PC-3 (cell line): ENCODE data around the gene CD164L2. TPM values are rescaled to one million over a fixed set of nuclear protein-coding genes. Genes with fewer than 3 reads are reported as not detected.

Source experiments
- ATAC-seq: fragments of 200-7000 bp; cut with Tn5 transposase; 2 replicates; pipeline ENCODE4 v1.9.1; 2020; ENCODE audit warnings: mild to moderate bottlenecking, moderate library complexity
- BruUV-seq: library from RNA; stranded (reverse); fragments of 400-500 nt; replicated peaks from 2 replicates; lab custom pipeline; 2021; lab: Mats Ljungman, UMichigan
- CTCF ChIA-PET: fragments of 300-600 bp; sonication (Branson Sonifier 250); formaldehyde crosslinking; loops from one replicate; lab custom pipeline; 2022; ENCODE audit warnings: antibody characterized with exemption; lab: Charles Lee
- POLR2A ChIA-PET: fragments of 300-600 bp; sonication (Branson Sonifier 250); formaldehyde crosslinking; loops from one replicate; lab custom pipeline; 2022; ENCODE audit warnings: antibody characterized with exemption; ENCODE audit not compliant: unreplicated experiment; lab: Charles Lee
- DNase-seq: peaks from one replicate; pipeline ENCODE4 v3.0.0-alpha.2; 2015
- H2AFZ ChIP-seq: fragments of 300-600 bp; sonication (generic); 2 replicates; pipeline ENCODE4 v1.6.0; 2016; ENCODE audit warnings: antibody characterized with exemption, low read length
- H3F3A ChIP-seq: fragments of 300-600 bp; sonication (generic); one replicate; pipeline ENCODE4 v1.6.0; 2017; ENCODE audit warnings: antibody characterized with exemption, low read length, control low read depth, mild to moderate bottlenecking; ENCODE audit not compliant: unreplicated experiment
- H3K27ac ChIP-seq: fragments of 300-600 bp; sonication (generic); 2 replicates; pipeline ENCODE4 v1.5.1; 2016; ENCODE audit warnings: mild to moderate bottlenecking, low read length
- H3K27me3 ChIP-seq: fragments of 300-600 bp; sonication (generic); 2 replicates; pipeline ENCODE4 v1.6.1; 2016; ENCODE audit warnings: low read length, mixed read lengths
- H3K36me3 ChIP-seq: fragments of 300-600 bp; sonication (generic); 2 replicates; pipeline ENCODE4 v1.6.1; 2016; ENCODE audit warnings: low read depth, mixed run types, low read length, mixed read lengths
- H3K4me1 ChIP-seq: fragments of 300-600 bp; sonication (generic); 2 replicates; pipeline ENCODE4 v1.5.1; 2016; ENCODE audit warnings: low read length; ENCODE audit not compliant: insufficient read depth
- H3K4me2 ChIP-seq: fragments of 300-600 bp; sonication (generic); 2 replicates; pipeline ENCODE4 v1.6.0; 2016; ENCODE audit warnings: low read length
- H3K4me3 ChIP-seq: fragments of 300-600 bp; sonication (generic); 2 replicates; pipeline ENCODE4 v1.5.1; 2016; ENCODE audit warnings: mild to moderate bottlenecking, low read length, mixed read lengths
- H3K79me2 ChIP-seq: fragments of 300-600 bp; sonication (generic); 2 replicates; pipeline ENCODE4 v1.6.1; 2017; ENCODE audit warnings: low read length, mixed read lengths
- H3K9ac ChIP-seq: fragments of 300-600 bp; sonication (generic); 2 replicates; pipeline ENCODE4 v1.6.0; 2016; ENCODE audit warnings: mild to moderate bottlenecking, low read length
- H3K9me2 ChIP-seq: fragments of 300-600 bp; sonication (generic); replicated peaks from 2 replicates; pipeline ENCODE4 v1.6.1; 2016; ENCODE audit warnings: mixed run types, low read length, mixed read lengths
- H3K9me3 ChIP-seq: fragments of 300-600 bp; sonication (generic); 2 replicates; pipeline ENCODE4 v1.6.1; 2016; ENCODE audit warnings: low read length, mixed read lengths
- H4K20me1 ChIP-seq: fragments of 300-600 bp; sonication (generic); 2 replicates; pipeline ENCODE4 v1.6.1; 2016; ENCODE audit warnings: low read length, mixed read lengths
- CTCF ChIP-seq: fragments of 300-600 bp; sonication (generic); conservative IDR thresholded peaks from 2 replicates; pipeline ENCODE4 v1.5.1; 2017; ENCODE audit warnings: antibody characterized with exemption, low read depth, mild to moderate bottlenecking, low read length
- EZH2 ChIP-seq: fragments of 300-600 bp; sonication (generic); IDR thresholded peaks from one replicate; pipeline ENCODE4 v1.6.1; 2017; ENCODE audit warnings: antibody characterized with exemption, mild to moderate bottlenecking, low read length; ENCODE audit not compliant: unreplicated experiment
- EZH2phosphoT487 ChIP-seq: fragments of 300-600 bp; sonication (generic); IDR thresholded peaks from 2 replicates; pipeline ENCODE4 v1.6.1; 2018; ENCODE audit warnings: mild to moderate bottlenecking, antibody characterized with exemption, low read length, borderline replicate concordance
- intact Hi-C: fragments of 100-400 bp; cut with micrococcal nuclease; formaldehyde crosslinking; loops from 2 replicates; pipeline ENCODE4 v1.9.0; 2023
- total RNA-seq: library from RNA; depleted of rRNA; stranded (reverse); fragments of >200 nt; gene quantifications from 2 replicates; pipeline ENCODE4 v1.2.3, GENCODE V29; 2014

The CD164L2 gene
- total RNA-seq, 1 experiment from 2014 or later, result 0.47 TPM

- TF ChIP-seq CTCF (no peak), EZH2phosphoT487 (no peak), EZH2 (no peak)
- Histone ChIP-seq H3K79me2 (peaks cover under 1% of the 10 kb centered on the region; the same call in 1 of the 2 replicates), H3K4me1 (peaks cover 11% of the 10 kb centered on the region), H3K9me3 (no peaks in the 10 kb centered on the region), H3F3A (peaks cover 3% of the 10 kb centered on the region), H3K36me3 (no peaks in the 10 kb centered on the region), H3K9me2 (no peaks in the 10 kb centered on the region), H2AFZ (no peak overlapping the region), H4K20me1 (no peaks in the 10 kb centered on the region), H3K4me2 (no peak overlapping the region), H3K27me3 (no peaks in the 10 kb centered on the region), H3K9ac (no peak overlapping the region), H3K4me3 (no peak overlapping the region), H3K27ac (no peak overlapping the region)
- ATAC-seq, result no peak
- intact Hi-C loops, result loop anchor here (5.0 kb wide), 1 partner anchor 263 kb away; no protein-coding TSS in a partner anchor
- CTCF ChIA-PET, result no interaction called here
- DNase-seq, result no peak
- POLR2A ChIA-PET, result interaction anchor here (0.6 kb wide), 1 partner anchor 91 kb away, joined by 3 read pairs; no protein-coding TSS in a partner anchor
- BruUV-seq, result no TSS peak
Observed at GRCh38 chr1:27399251-27400025, 16.3 kb upstream of the CD164L2 start.

DNA sequence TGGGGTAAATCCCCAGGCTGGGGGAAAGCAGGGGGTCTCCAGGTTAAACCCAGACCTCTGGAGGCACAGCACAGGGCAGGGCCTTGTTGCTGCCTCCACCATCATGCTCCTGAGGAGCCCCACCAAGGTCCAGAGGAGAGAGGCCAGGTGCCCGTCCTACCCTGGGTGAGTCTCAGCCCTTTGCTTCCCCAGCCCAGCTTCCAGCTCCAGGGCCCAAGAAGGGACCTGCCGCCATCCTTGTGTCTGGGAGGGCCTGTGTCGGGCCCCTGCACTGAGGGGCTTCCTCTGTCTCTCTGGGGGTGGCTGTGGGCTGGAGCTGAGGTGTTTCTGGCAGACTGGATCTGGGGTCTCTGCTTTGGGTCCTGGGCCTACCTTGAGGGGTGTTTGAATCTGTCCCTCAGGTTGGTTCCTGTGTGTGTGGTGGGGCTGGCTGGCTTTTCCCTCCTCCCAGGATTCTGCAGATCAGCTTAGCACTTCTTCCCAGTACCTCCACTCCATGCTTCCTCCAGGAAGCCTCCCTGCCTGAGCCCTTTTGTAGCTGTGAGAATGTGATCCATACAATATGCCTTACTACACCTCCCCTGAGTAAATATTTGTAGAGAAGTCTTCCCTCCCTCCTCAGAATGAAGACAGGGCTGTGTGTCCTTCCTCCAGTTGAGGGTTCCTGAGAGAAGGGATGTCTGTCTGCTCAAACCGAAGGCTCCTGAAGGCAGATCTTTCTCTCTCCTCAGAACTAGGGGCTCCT lies 15.4 kb upstream of the CD164L2 start:
- no peaks in the 10 kb centered on the region for H3K9me3 ChIP-seq
- no peaks in the 10 kb centered on the region for H3K27me3 ChIP-seq
- H3K9ac ChIP-seq, result no peak overlapping the region
- no peak overlapping the region for H2AFZ ChIP-seq
- no peak overlapping the region for H3K4me2 ChIP-seq
- H3K79me2 ChIP-seq, result peaks cover 9% of the 10 kb centered on the region
- DNase-seq, result peak; percentile 17
- peaks cover 3% of the 10 kb centered on the region for H3F3A ChIP-seq
- no TSS peak for BruUV-seq
- H3K27ac ChIP-seq, result no peak overlapping the region
- ChIA-PET POLR2A (interaction anchor here (0.6 kb wide), 3 partner anchors 92 to 432 kb away, joined by 3 read pairs; partner anchors contain the start of gene SLC9A1), CTCF (no interaction called here)
- no peak overlapping the region for H3K4me3 ChIP-seq
- peak; percentile 21 for ATAC-seq
- H3K36me3 ChIP-seq, result no peaks in the 10 kb centered on the region
- peaks cover 15% of the 10 kb centered on the region for H3K4me1 ChIP-seq
- intact Hi-C loops, result no loop called here
- TF ChIP-seq EZH2phosphoT487 (no peak), CTCF (no peak), EZH2 (no peak)
- no peaks in the 10 kb centered on the region for H4K20me1 ChIP-seq
- H3K9me2 ChIP-seq, result no peaks in the 10 kb centered on the region
